Measurements from ENCODE around the gene C1QA.

DNA sequence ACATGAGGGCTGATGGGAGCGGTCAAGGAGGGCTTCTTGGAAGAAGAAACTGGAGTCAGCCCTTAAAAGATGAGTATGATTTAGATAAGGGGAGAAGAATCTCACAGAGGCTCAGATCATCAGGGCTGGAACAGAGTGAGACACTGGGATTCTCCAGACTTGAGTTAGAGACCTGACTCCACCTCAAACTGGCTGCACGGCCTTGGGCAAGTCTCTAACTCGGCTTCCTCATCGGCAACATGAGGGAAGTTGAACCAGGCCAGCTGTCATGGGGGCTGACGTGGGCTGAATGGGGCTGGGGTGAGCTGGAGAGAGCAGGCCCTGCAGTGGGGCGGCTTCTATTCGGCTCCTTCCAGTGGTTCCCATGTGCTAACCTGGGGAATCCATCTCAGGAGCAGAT lies 9.5 kb downstream of the C1QA start:
- TF ChIP-seq POLR2A (IDR thresholded peaks at IDR 0.05), result no peak
- TF ChIP-seq, protein P1, sequence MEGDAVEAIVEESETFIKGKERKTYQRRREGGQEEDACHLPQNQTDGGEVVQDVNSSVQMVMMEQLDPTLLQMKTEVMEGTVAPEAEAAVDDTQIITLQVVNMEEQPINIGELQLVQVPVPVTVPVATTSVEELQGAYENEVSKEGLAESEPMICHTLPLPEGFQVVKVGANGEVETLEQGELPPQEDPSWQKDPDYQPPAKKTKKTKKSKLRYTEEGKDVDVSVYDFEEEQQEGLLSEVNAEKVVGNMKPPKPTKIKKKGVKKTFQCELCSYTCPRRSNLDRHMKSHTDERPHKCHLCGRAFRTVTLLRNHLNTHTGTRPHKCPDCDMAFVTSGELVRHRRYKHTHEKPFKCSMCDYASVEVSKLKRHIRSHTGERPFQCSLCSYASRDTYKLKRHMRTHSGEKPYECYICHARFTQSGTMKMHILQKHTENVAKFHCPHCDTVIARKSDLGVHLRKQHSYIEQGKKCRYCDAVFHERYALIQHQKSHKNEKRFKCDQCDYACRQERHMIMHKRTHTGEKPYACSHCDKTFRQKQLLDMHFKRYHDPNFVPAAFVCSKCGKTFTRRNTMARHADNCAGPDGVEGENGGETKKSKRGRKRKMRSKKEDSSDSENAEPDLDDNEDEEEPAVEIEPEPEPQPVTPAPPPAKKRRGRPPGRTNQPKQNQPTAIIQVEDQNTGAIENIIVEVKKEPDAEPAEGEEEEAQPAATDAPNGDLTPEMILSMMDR (IDR thresholded peaks at IDR 0.05), result no peak
